ENCODE measurements around the gene LY6G6C.

Gene LY6G6C

GRCh38 chr6:31741815-31742214 is 20.3 kb upstream of the LY6G6C start:
- CTCF ChIA-PET = interaction anchor here (0.6 to 4.7 kb wide), 6 partner anchors 28 to 159 kb away, joined by 3 to 39 read pairs (median 4); no protein-coding TSS in a partner anchor
- Histone ChIP-seq H3K4me3 (ENCODE audit: low read depth, low read length) (no peak overlapping the region), H3K9me3 (ENCODE audit: control insufficient read depth, insufficient read depth, low read depth, low read length) (no peaks in the 10 kb centered on the region), H3K36me3 (ENCODE audit: control insufficient read depth in 2 of 2, insufficient read depth in 1 of 2, low read length in 2 of 2) (peaks cover 12 to 43% of the 10 kb centered on the region in 2 experiments; a peak in 2 of 3 replicates), H3K4me1 (ENCODE audit: control insufficient read depth, insufficient read depth, low read length) (peaks cover 25% of the 10 kb centered on the region), H3K27ac (ENCODE audit: extremely low read depth, low read depth, low read length) (no peak overlapping the region)
- POLR2A ChIA-PET = no interaction called here
- TF ChIP-seq ZFHX2 (tag by site-specific recombination; conservative IDR thresholded peaks at IDR 0.05) (peak; percentile 84), ZNF48 (tag by site-specific recombination; IDR thresholded peaks at IDR 0.05) (no peak), ZNF777 (tag by site-specific recombination; IDR thresholded peaks at IDR 0.05; ENCODE audit: borderline replicate concordance) (no peak), ZNF510 (tag by site-specific recombination; IDR thresholded peaks at IDR 0.05; ENCODE audit: insufficient replicate concordance) (no peak), ZNF623 (tag by site-specific recombination; IDR thresholded peaks at IDR 0.05) (no peak), ZNF670 (tag by site-specific recombination; IDR thresholded peaks at IDR 0.05; ENCODE audit: low read depth) (no peak), EGR2 (tag by site-specific recombination; IDR thresholded peaks at IDR 0.05; ENCODE audit: low read depth) (peak; percentile 76; the same call in 1 of the 2 replicates), ZNF248 (tag by site-specific recombination; IDR thresholded peaks at IDR 0.05) (no peak), KLF16 (tag by site-specific recombination; IDR thresholded peaks at IDR 0.05) (no peak)

DNA sequence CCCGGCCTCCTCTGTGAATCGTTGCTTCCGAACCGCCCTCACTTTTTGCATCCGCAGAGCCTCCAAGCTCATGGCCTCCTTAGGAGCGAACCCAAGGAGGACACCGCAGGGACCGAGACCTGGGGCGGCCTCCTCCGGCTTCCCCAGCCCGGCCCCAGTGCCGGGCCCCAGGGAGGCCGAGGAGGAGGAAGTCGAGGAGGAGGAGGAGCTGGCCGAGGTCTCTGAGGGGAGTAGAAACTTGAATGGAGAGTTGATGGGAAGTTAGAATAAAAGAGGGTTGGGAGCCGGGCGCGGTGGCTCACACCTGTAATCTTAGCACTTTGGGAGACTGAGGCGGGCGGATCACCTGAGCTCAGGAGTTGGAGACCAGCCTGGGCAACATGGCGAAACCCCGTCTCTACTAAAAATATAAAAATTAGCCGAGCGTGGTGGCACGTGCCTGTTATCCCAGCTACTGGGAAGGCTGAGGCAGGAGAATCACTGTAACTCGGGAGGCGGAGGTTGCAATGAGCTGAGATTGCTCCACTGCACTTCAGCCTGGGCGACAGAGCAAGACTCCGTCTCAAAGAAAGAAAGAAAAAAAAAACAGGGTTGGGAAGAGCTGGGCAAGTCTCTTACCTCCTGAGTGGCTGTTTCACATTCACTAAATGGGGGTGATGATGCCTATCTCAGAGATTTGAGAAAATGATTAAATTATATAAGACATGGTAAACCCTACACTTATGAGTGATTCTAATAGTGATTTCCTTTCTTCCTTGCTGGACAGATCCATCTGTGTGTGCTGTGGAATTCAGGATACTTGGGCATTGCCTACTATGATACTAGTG is 19.1 kb upstream of the LY6G6C start:
- CTCF ChIA-PET = interaction anchor here (0.6 to 4.7 kb wide), 11 partner anchors 10 to 707 kb away, joined by 3 to 39 read pairs (median 3); partner anchors contain the start of gene LY6G5C
- POLR2A ChIA-PET = interaction anchor here (0.6 to 6.8 kb wide), 16 partner anchors 12 to 205 kb away, joined by 3 to 102 read pairs (median 8); partner anchors contain the start of genes ABHD16A, BAG6, C6orf47 and CSNK2B
- no peak for TF ChIP-seq ZFHX2 (tag by site-specific recombination; conservative IDR thresholded peaks at IDR 0.05)
- TF ChIP-seq ZNF555 (tag by site-specific recombination; conservative IDR thresholded peaks at IDR 0.05) = no peak
- TF ChIP-seq GLIS2 (tag by site-specific recombination; IDR thresholded peaks at IDR 0.05) = no peak
- TF ChIP-seq KLF7 (tag by site-specific recombination; IDR thresholded peaks at IDR 0.05; ENCODE audit: borderline replicate concordance) = no peak
- TF ChIP-seq, protein P1, sequence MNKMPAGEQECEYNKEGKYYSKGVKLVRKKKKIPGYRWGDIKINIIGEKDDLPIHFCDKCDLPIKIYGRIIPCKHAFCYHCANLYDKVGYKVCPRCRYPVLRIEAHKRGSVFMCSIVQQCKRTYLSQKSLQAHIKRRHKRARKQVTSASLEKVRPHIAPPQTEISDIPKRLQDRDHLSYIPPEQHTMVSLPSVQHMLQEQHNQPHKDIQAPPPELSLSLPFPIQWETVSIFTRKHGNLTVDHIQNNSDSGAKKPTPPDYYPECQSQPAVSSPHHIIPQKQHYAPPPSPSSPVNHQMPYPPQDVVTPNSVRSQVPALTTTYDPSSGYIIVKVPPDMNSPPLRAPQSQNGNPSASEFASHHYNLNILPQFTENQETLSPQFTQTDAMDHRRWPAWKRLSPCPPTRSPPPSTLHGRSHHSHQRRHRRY (tag by site-specific recombination; IDR thresholded peaks at IDR 0.05) = no peak
- no peak for TF ChIP-seq ZXDB (tag by site-specific recombination; IDR thresholded peaks at IDR 0.05)
- TF ChIP-seq ZNF16 (tag by site-specific recombination; IDR thresholded peaks at IDR 0.05; ENCODE audit: low read depth) = no peak
- TF ChIP-seq ZNF214 (tag by site-specific recombination; IDR thresholded peaks at IDR 0.05; ENCODE audit: borderline replicate concordance) = no peak
- TF ChIP-seq, protein P2, sequence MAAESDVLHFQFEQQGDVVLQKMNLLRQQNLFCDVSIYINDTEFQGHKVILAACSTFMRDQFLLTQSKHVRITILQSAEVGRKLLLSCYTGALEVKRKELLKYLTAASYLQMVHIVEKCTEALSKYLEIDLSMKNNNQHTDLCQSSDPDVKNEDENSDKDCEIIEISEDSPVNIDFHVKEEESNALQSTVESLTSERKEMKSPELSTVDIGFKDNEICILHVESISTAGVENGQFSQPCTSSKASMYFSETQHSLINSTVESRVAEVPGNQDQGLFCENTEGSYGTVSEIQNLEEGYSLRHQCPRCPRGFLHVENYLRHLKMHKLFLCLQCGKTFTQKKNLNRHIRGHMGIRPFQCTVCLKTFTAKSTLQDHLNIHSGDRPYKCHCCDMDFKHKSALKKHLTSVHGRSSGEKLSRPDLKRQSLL (tag by site-specific recombination; IDR thresholded peaks at IDR 0.05) = no peak
- no peak for TF ChIP-seq ZBTB21 (tag by site-specific recombination; IDR thresholded peaks at IDR 0.05)
- no peak for TF ChIP-seq ZNF510 (tag by site-specific recombination; IDR thresholded peaks at IDR 0.05; ENCODE audit: insufficient replicate concordance)
- TF ChIP-seq ZNF48 (tag by site-specific recombination; IDR thresholded peaks at IDR 0.05) = no peak
- peak; percentile 10; the same call in 1 of the 2 replicates for TF ChIP-seq PRDM10 (tag by site-specific recombination; IDR thresholded peaks at IDR 0.05)
- TF ChIP-seq, protein P3, sequence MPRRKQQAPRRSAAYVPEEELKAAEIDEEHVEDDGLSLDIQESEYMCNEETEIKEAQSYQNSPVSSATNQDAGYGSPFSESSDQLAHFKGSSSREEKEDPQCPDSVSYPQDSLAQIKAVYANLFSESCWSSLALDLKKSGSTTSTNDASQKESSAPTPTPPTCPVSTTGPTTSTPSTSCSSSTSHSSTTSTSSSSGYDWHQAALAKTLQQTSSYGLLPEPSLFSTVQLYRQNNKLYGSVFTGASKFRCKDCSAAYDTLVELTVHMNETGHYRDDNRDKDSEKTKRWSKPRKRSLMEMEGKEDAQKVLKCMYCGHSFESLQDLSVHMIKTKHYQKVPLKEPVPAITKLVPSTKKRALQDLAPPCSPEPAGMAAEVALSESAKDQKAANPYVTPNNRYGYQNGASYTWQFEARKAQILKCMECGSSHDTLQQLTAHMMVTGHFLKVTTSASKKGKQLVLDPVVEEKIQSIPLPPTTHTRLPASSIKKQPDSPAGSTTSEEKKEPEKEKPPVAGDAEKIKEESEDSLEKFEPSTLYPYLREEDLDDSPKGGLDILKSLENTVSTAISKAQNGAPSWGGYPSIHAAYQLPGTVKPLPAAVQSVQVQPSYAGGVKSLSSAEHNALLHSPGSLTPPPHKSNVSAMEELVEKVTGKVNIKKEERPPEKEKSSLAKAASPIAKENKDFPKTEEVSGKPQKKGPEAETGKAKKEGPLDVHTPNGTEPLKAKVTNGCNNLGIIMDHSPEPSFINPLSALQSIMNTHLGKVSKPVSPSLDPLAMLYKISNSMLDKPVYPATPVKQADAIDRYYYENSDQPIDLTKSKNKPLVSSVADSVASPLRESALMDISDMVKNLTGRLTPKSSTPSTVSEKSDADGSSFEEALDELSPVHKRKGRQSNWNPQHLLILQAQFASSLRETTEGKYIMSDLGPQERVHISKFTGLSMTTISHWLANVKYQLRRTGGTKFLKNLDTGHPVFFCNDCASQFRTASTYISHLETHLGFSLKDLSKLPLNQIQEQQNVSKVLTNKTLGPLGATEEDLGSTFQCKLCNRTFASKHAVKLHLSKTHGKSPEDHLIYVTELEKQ (tag by site-specific recombination; IDR thresholded peaks at IDR 0.05; ENCODE audit: borderline replicate concordance) = no peak
- no peak for TF ChIP-seq ZNF398 (tag by site-specific recombination; IDR thresholded peaks at IDR 0.05)

More for the DNA sequence above, 19.1 kb upstream of the LY6G6C start:
- no peaks in the 10 kb centered on the region for H3K9me3 ChIP-seq (ENCODE audit: control insufficient read depth, insufficient read depth, low read depth, low read length)
- H3K27ac ChIP-seq (ENCODE audit: extremely low read depth, low read depth, low read length) = peak overlapping the region; percentile 87
- H3K4me3 ChIP-seq (ENCODE audit: low read depth, low read length) = peak overlapping the region; percentile 61
- peaks cover 28% of the 10 kb centered on the region for H3K4me1 ChIP-seq (ENCODE audit: control insufficient read depth, insufficient read depth, low read length)
- H3K36me3 ChIP-seq (ENCODE audit: control insufficient read depth in 2 of 2, insufficient read depth in 1 of 2, low read length in 2 of 2) = peaks cover 11 to 42% of the 10 kb centered on the region in 2 experiments; a peak in 2 of 3 replicates
